Stomach (tissue), 4 donors: ENCODE measurements around the gene PPP2CA.

ENCODE experiments used
- POLR2A ChIP-seq, 4 donors: fragments of 450-650 bp; IDR thresholded peaks; one replicate each; pipeline ENCODE4 v1.6.1; 2016; ENCODE audit warnings: antibody characterized with exemption in 4 of 4, control low read depth in 2 of 4, mild to moderate bottlenecking in 1 of 4, moderate library complexity in 1 of 4
- POLR2AphosphoS5 ChIP-seq, 3 donors: sonication (generic); formaldehyde crosslinking; IDR thresholded peaks; one replicate each; pipeline ENCODE4 v1.6.1; 2016; ENCODE audit warnings: antibody characterized with exemption in 3 of 3
- TF ChIP-seq, protein P1 (sequence below), 7 experiments: fragments of 450-650 bp in 4 of 7; fragments of 200-600 bp in 3 of 7; sonication (generic) in 3 of 7; IDR thresholded peaks; one replicate each; pipeline ENCODE4 v1.5.1; 2016 to 2019; ENCODE audit warnings: antibody characterized with exemption in 7 of 7, control low read depth in 2 of 7, mild to moderate bottlenecking in 1 of 7

DNA sequence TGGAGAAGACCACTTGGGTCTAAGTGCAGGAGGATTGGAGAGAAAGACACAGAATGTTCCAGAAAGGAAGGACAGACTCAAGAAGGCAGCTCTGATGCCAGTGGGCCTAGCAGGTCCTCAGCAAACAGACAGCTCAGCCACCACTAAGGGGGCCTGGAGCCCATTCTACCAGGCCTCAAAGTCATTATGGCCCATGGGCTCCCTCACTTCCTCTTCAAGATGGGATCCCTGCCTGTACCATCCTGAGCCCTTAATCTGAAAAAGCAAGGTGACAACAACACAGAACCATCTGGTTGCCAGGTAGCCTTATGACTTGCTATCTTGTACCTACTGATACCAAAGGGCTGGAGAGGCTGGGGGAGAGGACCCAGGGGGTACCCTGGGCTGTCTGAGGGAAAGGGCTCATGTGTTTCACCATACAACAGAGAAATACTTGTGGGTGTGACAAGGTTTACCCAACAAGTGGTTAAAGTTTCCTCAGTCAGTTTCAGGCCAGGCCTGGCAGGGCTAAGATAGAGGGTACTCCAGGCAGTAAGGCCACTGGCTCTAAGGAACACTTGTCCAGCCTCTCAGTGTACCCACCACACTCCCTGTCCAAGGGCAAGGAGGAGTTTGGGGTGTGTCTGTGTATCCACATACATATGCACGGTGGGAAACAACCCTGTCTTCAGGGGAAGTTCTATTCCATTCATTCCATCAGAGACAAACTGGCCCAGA is 80.7 kb downstream of the PPP2CA start:
- no peak for TF ChIP-seq POLR2AphosphoS5 (IDR thresholded peaks at IDR 0.05)
- TF ChIP-seq, protein P1, sequence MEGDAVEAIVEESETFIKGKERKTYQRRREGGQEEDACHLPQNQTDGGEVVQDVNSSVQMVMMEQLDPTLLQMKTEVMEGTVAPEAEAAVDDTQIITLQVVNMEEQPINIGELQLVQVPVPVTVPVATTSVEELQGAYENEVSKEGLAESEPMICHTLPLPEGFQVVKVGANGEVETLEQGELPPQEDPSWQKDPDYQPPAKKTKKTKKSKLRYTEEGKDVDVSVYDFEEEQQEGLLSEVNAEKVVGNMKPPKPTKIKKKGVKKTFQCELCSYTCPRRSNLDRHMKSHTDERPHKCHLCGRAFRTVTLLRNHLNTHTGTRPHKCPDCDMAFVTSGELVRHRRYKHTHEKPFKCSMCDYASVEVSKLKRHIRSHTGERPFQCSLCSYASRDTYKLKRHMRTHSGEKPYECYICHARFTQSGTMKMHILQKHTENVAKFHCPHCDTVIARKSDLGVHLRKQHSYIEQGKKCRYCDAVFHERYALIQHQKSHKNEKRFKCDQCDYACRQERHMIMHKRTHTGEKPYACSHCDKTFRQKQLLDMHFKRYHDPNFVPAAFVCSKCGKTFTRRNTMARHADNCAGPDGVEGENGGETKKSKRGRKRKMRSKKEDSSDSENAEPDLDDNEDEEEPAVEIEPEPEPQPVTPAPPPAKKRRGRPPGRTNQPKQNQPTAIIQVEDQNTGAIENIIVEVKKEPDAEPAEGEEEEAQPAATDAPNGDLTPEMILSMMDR (IDR thresholded peaks at IDR 0.05) = no peak
- TF ChIP-seq POLR2A (IDR thresholded peaks at IDR 0.05) = no peak
